GM20431 (cell line): ENCODE measurements around the gene DDX19B.
"Not testable (repeated sequence)": the region's sequence is repeated elsewhere in the genome, so short reads cannot be mapped to it uniquely, and the experiment has no call there.

Experiments
- in situ Hi-C: fragments of 300-500 bp; cut with MseI, MboI; formaldehyde crosslinking; loops from one replicate; pipeline ENCODE4 v1.15.0; 2020; ENCODE audit warnings: low sequenced_read_pairs; ENCODE audit not compliant: unreplicated experiment

The DDX19B gene

DNA sequence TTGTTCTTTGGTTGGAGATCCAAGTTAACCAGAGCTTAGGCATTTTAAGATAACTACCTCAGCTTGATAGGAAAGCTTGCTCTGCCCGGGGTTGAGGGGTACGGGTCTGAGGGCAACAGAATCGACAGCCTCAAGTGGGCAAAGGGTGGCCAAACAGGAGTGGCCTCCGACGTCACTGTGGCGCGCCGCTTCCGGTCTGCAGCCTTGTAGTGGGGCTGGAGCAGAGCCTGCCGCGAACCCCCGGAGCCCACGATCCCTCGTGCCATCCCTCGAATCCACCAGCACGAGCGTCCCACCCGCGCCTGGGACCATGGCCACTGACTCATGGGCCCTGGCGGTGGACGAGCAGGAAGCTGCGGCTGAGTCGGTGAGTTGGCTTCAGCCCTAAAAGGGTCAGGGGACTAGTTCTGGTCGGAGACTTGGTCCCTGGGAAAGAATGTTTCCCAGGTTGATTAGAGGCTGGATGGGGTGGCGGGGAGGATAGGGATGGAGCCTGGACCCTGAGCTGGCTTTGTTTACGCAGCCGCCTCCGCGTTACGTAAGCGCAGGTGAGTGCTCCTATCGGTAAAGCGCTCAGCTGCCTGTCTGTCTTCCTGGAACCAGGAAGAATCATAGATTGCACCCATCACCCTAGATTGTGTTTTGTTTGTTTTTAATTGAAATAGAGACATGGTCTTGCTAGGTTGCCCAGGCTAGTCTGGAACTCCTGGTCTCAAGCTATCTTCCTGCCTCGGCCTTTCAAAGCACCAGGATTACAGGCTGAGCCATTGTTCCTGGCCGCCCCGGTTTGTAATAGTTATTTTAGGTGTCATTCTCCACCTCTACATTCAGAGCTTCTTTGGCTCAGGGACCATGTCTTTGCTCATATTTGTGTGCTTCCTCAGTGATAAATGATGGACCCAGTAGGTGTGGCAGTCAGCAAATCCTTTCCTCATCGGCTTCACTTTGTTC is at the start of gene DDX19B:
Gene DDX19B (plus strand): TSS at position 199 of the 951 bp plus-strand sequence. CDS start 112 bp downstream, at position 311.
- in situ Hi-C loops = no loop called here

GRCh38 chr16:70249697-70250096 is 49.3 kb upstream of the DDX19B start:
- in situ Hi-C loops = not testable (repeated sequence)

- in situ Hi-C loops = no loop called here
Measured at GRCh38 chr16:70250748-70251628, 48.0 kb upstream of the DDX19B start.

- in situ Hi-C loops = no loop called here
Measured at GRCh38 chr16:70251629-70252354, 47.2 kb upstream of the DDX19B start, which contains the start of gene EXOSC6. TSS of gene EXOSC6 (minus strand) at chr16:70251940. CDS start at chr16:70251900, 40 bp downstream.

GRCh38 chr16:70252355-70252988 is 46.5 kb upstream of the DDX19B start:
- in situ Hi-C loops = no loop called here

- in situ Hi-C loops = no loop called here
Measured at GRCh38 chr16:70253291-70254106, 45.5 kb upstream of the DDX19B start.

DNA sequence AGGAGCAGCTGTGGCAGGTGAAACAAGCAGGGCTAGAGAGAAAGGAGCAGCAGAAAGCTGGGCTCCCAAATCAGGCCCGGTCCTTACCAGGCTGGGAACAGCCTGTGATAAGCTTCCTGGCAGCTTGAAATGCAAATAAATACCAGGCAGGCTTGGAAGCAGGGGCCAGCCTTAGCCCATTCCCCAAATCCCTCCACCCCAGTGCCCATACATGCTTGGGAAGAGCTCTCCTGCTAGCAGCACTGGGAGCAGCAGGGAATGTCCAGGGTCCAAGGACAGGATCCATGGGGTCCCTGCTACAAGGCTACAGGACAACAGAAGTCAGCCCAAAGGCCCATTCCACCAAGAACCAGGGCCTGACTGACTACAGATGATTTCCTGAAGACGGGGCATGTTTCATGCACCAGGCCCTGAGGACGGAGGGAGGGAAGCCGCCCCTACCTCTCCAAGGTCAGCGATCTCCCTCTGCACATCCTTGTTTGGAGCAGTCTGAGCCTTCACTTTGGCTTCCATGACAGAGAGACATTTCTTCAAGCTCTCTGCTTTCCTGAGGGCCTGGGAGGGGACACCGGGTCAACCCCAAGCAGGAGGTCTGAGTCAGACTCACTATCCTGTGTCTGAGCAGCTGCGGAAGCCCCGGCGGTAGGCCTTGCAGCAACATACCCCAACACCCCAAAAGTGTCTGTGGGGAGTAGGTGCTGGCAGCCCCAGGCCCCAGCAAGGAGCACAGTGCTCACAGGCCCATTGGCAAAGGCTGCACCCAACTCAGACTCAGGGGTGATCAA is 44.6 kb upstream of the DDX19B start:
- in situ Hi-C loops = no loop called here

GRCh38 chr16:70254965-70255286 is 44.1 kb upstream of the DDX19B start:
- in situ Hi-C loops = no loop called here

DNA sequence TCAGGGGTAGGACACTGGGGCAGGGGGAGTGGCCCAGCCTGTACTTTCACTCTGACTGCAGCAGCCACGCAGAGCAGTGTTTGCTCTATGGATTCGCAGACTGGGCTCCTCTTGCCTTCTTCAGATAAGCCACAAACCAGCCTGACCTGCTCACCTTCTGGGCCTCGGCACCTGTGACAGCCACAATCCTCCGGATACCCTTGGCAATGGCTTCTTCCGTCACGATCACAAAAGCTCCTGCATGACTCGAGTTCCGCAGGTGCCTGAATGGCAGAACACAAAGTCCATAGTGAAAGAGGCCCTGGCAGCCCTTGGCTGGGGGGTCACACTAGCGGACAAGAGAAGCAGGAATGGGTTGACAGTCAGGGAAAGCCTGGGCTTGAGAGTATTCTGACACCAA is 43.4 kb upstream of the DDX19B start:
- in situ Hi-C loops = no loop called here

DNA sequence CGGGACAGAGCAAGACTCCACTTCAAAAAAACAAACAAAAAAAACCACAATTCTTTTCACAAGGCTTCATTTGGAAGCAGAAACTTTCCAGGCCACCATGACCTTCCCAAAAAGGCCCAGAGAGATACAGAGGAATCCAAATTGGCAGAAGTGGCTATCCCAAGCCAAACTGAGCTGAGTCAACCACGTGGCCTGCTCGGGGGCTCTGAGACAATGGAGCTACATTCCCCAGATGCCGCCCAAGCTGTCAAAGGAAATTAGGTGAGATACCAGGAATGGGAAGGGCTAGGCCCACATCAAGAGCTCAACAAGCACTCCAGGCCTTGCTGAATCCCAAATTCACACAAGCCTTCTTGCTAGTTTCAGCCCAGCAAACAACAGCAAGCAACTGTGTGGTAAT is 41.6 kb upstream of the DDX19B start:
- in situ Hi-C loops = no loop called here

DNA sequence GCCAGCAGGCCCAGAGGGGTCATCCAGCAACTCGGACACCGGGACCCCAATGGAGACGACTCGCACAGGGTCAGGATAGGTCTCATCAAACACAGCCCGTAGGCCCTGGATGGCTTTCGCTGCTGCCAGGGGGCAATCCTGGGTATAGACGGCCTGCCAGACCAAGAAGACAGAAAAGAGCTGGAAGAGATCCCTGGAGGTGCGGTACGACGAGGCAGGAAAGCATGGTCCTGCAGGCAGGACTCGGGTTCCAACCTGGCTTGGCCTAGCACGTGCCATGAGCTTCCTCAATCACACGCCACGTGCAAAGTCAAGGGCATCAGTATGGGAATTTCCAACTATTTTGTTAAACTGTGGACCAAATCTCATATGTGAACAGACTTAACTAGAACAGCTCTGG is 40.9 kb upstream of the DDX19B start:
- in situ Hi-C loops = no loop called here

GRCh38 chr16:70258946-70259345 is 40.0 kb upstream of the DDX19B start:
- in situ Hi-C loops = no loop called here

DNA sequence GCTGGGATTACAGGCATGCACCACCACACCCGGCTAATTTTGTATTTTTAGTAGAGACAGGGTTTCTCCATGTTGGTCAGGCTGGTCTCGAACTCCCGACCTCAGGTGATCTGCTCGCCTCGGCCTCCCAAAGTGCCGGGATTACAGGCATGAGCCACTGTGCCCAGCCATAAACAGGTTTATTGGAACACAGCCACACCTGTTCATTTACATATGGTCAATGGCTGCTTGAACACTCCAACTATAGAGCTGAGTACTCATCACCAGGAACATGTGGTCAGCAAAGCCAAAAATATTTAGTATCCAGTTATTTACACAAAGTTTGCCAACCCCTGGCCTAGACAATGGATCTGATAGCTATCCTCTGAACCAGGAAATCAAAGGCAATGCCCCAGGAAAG is 39.1 kb upstream of the DDX19B start:
- in situ Hi-C loops = not testable (repeated sequence)

- in situ Hi-C loops = no loop called here
Measured at GRCh38 chr16:70267516-70267915, 31.5 kb upstream of the DDX19B start.

GRCh38 chr16:70267922-70268321 is 31.1 kb upstream of the DDX19B start:
- in situ Hi-C loops = not testable (repeated sequence)

- in situ Hi-C loops = no loop called here
Measured at GRCh38 chr16:70269471-70269870, 29.5 kb upstream of the DDX19B start.

DNA sequence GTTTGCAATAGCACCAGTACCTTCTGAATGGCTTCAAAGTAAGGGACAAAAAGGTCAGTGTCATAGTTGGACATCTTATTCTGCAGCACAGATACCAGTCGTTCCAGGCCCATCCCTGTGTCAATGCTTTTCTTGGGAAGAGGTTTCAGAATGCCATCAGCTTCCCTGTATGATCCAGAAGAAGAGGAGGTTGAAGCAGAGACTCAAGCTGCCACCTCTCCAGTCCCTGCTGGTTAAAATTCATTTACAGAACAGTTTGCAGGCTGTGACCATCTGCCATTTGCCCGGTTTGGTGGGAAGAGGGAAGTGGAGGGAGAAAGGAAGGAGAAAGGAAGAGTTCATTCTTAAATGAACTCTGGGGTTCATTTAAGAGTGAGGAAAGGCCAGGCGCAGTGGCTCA is 28.8 kb upstream of the DDX19B start:
- in situ Hi-C loops = no loop called here

GRCh38 chr16:70271696-70272095 is 27.3 kb upstream of the DDX19B start:
- in situ Hi-C loops = no loop called here
